Measurements from ENCODE around the gene LOXHD1.

DNA sequence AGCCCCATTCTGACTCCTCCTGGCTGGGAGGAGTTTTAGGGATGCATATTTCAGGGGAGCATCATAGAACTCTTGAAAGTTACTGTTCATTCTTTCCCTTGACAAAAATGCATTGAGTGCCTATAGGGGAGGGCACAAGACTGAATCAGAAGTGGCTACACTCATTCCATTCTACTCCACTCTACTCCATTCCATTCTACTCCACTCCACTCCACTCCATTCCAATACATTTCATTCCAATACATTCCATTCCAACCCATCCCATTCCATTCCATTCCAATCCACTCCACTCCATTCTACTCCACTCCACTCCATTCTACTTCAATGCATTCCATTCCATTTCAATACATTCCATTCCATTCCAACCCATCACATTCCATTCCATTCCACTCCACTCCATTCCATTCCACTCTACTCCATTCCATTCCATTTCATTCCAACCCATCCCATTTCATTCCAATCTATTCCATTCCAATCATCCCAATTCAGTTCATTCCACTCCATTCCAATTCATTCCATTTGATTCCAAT is 110.8 kb downstream of the LOXHD1 start:
- TF ChIP-seq CTCF (IDR thresholded peaks at IDR 0.05) = no peak
- TF ChIP-seq POLR2A (IDR thresholded peaks at IDR 0.05) = no peak
- TF ChIP-seq EP300 (IDR thresholded peaks at IDR 0.05) = no peak
- TF ChIP-seq POLR2AphosphoS5 (IDR thresholded peaks at IDR 0.05) = no peak
